ENCODE results near the gene BTNL9. TPM values are rescaled to one million over a fixed set of nuclear protein-coding genes. Genes with fewer than 3 reads are reported as not detected.
"Not testable (repeated sequence)": the region's sequence is repeated elsewhere in the genome, so short reads cannot be mapped to it uniquely, and the experiment has no call there.

The BTNL9 gene
- total RNA-seq (ENCODE audit: low replicate concordance): 0.19 and 0.39 TPM in 2 replicates
- long read RNA-seq: 0 reads

DNA sequence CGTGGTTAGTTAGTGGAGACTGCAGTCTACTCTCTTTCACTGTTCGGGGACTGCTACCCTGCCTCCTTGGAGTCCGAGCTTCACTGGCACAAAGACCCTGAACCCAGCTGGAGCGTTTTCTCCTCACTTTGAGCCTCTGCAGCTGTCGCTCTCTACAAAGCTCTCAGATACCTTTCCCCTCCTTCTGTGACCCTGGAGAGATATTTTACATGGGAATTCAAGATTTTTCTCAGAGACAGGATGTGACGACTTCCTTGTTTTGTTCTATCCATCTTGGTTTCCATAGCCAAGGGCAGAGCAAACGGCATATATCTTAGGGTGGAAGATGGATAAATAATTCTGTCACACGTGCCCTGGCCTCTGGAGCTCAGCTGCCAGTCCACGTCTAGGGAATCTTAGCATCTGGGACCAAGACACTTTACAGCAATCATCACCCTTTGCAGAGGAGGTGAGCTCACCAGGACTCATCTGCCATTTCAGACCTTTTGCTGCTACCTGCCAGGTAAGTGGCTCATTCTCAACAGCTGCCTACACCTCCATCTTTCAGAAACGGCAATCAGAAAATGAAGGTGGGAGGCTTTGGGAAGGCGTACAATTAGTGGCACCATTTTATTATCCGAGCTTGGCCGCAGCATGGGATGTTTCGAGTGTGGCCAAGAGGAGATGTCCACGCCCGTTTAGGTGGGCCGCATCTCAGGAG, at the start of gene BTNL9:
Gene BTNL9, plus strand, starts transcription at position 336 of the 700 bp plus-strand sequence. CDS start 5,224 bp downstream, outside the sequence.
- Mint-ChIP-seq H3K27ac (no peak within 1 kb of the TSS), H3K27me3 (peaks cover 40% of the 10 kb centered on the region), H3K4me1 (ENCODE audit: unreplicated experiment) (no peaks in the 10 kb centered on the region), H3K36me3 (no peaks in the 10 kb centered on the region), H3K9me3 (no peaks in the 10 kb centered on the region), H3K4me3 (no peak within 1 kb of the TSS)
- no peak for DNase-seq (ENCODE audit: extremely low spot score, unreplicated experiment)
- TF ChIP-seq CTCF (conservative IDR thresholded peaks at IDR 0.05): no peak

- no peak for TF ChIP-seq CTCF (conservative IDR thresholded peaks at IDR 0.05)
- no peaks in the 10 kb centered on the region for H3K9me3 Mint-ChIP-seq
- H3K4me1 Mint-ChIP-seq (ENCODE audit: unreplicated experiment): no peaks in the 10 kb centered on the region
- H3K36me3 Mint-ChIP-seq: no peaks in the 10 kb centered on the region
- H3K4me3 Mint-ChIP-seq: no peak overlapping the region
- H3K27ac Mint-ChIP-seq: no peak overlapping the region
- DNase-seq (ENCODE audit: extremely low spot score, unreplicated experiment): no peak
- H3K27me3 Mint-ChIP-seq: peaks cover 8% of the 10 kb centered on the region
Observed at GRCh38 chr5:180990882-180991242, 49.2 kb upstream of the BTNL9 start.

DNA sequence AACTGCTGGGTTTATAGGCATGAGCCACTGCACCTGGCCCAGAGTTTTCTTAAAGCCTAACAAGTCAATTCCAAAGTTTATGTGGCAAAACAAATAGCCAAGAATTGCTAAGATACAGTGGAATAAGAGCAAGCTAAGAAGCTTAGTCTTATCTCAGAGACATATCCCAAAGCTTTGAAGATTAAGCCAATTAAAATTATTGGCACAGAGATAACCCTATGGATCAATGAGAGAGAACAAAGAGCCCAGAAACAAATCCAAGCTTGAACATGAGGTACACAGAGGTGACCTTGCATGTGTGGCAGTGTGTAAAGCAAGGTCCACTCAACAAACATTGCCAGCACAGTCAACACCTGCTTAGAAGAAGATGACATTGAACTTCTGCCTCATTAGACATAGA, 38.1 kb upstream of the BTNL9 start:
- TF ChIP-seq CTCF (conservative IDR thresholded peaks at IDR 0.05): no peak
- Mint-ChIP-seq H3K27ac (no peak overlapping the region), H3K36me3 (no peaks in the 10 kb centered on the region), H3K4me3 (no peak overlapping the region), H3K9me3 (no peaks in the 10 kb centered on the region), H3K4me1 (ENCODE audit: unreplicated experiment) (no peaks in the 10 kb centered on the region), H3K27me3 (peaks cover 21% of the 10 kb centered on the region)
- DNase-seq (ENCODE audit: extremely low spot score, unreplicated experiment): no peak

DNA sequence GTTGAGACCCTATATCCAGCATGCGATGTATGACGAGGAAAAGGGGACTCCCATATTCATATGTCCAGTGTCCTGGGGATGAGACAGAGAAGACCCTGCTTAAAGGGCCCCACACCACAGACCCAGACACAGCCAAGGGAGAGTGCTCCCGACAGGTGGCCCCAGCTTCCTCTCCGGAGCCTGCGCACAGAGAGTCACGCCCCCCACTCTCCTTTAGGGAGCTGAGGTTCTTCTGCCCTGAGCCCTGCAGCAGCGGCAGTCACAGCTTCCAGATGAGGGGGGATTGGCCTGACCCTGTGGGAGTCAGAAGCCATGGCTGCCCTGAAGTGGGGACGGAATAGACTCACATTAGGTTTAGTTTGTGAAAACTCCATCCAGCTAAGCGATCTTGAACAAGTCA, 34.3 kb upstream of the BTNL9 start:
- no peak overlapping the region for H3K27ac Mint-ChIP-seq
- no peaks in the 10 kb centered on the region for H3K9me3 Mint-ChIP-seq
- peaks cover 21% of the 10 kb centered on the region for H3K27me3 Mint-ChIP-seq
- no peaks in the 10 kb centered on the region for H3K4me1 Mint-ChIP-seq (ENCODE audit: unreplicated experiment)
- no peak overlapping the region for H3K4me3 Mint-ChIP-seq
- no peak for DNase-seq (ENCODE audit: extremely low spot score, unreplicated experiment)
- no peaks in the 10 kb centered on the region for H3K36me3 Mint-ChIP-seq
- no peak for TF ChIP-seq CTCF (conservative IDR thresholded peaks at IDR 0.05)

GRCh38 chr5:181008136-181008535, 31.9 kb upstream of the BTNL9 start:
- H3K36me3 Mint-ChIP-seq: no peaks in the 10 kb centered on the region
- TF ChIP-seq CTCF (conservative IDR thresholded peaks at IDR 0.05): no peak
- no peaks in the 10 kb centered on the region for H3K4me1 Mint-ChIP-seq (ENCODE audit: unreplicated experiment)
- peaks cover 21% of the 10 kb centered on the region for H3K27me3 Mint-ChIP-seq
- no peak for DNase-seq (ENCODE audit: extremely low spot score, unreplicated experiment)
- no peak overlapping the region for H3K4me3 Mint-ChIP-seq
- H3K27ac Mint-ChIP-seq: no peak overlapping the region
- no peaks in the 10 kb centered on the region for H3K9me3 Mint-ChIP-seq

DNA sequence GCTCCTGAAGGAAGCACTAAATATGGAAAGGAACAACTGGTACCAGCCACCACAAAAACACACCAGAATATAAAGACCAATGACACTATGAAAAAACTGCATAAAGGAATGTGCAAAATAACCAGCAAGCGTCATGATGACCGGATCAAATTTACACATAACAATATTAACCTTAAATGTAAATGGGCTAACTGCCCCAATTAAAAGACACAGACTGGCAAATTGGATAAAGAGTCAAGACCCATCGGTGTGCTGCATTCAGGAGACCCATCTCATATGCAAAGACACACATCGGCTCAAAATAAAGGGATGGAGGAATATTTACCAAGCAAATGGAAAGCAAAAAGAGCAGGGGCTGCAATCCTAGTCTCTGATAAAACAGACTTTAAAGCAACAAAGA, 30.0 kb upstream of the BTNL9 start:
- H3K4me3 Mint-ChIP-seq; H3K36me3 Mint-ChIP-seq; H3K4me1 Mint-ChIP-seq (ENCODE audit: unreplicated experiment); H3K27ac Mint-ChIP-seq; DNase-seq (ENCODE audit: extremely low spot score, unreplicated experiment); H3K9me3 Mint-ChIP-seq: not testable (repeated sequence)
- H3K27me3 Mint-ChIP-seq: peaks cover 23% of the 10 kb centered on the region

- not testable (repeated sequence) for H3K4me1 Mint-ChIP-seq (ENCODE audit: unreplicated experiment); H3K27ac Mint-ChIP-seq; H3K9me3 Mint-ChIP-seq; H3K36me3 Mint-ChIP-seq; DNase-seq (ENCODE audit: extremely low spot score, unreplicated experiment); H3K4me3 Mint-ChIP-seq
- H3K27me3 Mint-ChIP-seq: peaks cover 37% of the 10 kb centered on the region
Observed at GRCh38 chr5:181014654-181015053, 25.4 kb upstream of the BTNL9 start.

GRCh38 chr5:181017448-181017847, 22.6 kb upstream of the BTNL9 start:
- not testable (repeated sequence) for H3K4me1 Mint-ChIP-seq (ENCODE audit: unreplicated experiment); DNase-seq (ENCODE audit: extremely low spot score, unreplicated experiment); H3K4me3 Mint-ChIP-seq; H3K27ac Mint-ChIP-seq; H3K9me3 Mint-ChIP-seq; H3K36me3 Mint-ChIP-seq
- peaks cover 45% of the 10 kb centered on the region for H3K27me3 Mint-ChIP-seq
